Endothelial cell (in vitro differentiated cells): ENCODE results near the gene TBL1XR1. TPM values are rescaled to one million over a fixed set of nuclear protein-coding genes. Genes with fewer than 3 reads are reported as not detected.

Experiments
- DNase-seq: peaks from one replicate; pipeline ENCODE4 v3.0.0; 2021; ENCODE audit warnings: low spot score
- H3K27ac Mint-ChIP-seq: one replicate; pipeline ENCODE4 v1.8.0; 2021; ENCODE audit warnings: mixed read lengths, inconsistent platforms; ENCODE audit not compliant: unreplicated experiment
- H3K27me3 Mint-ChIP-seq: one replicate; pipeline ENCODE4 v1.8.0; 2021; ENCODE audit warnings: mild to moderate bottlenecking, moderate library complexity, mixed read lengths, inconsistent platforms; ENCODE audit not compliant: unreplicated experiment
- H3K36me3 Mint-ChIP-seq: one replicate; pipeline ENCODE4 v1.8.0; 2021; ENCODE audit warnings: mild to moderate bottlenecking, low read depth, mixed read lengths, inconsistent platforms; ENCODE audit not compliant: unreplicated experiment
- H3K4me1 Mint-ChIP-seq: one replicate; pipeline ENCODE4 v1.8.0; 2021; ENCODE audit warnings: mild to moderate bottlenecking, mixed read lengths, inconsistent platforms; ENCODE audit not compliant: unreplicated experiment
- H3K4me3 Mint-ChIP-seq: one replicate; pipeline ENCODE4 v1.8.0; 2021; ENCODE audit warnings: mild to moderate bottlenecking, mixed read lengths, inconsistent platforms; ENCODE audit not compliant: unreplicated experiment
- H3K9me3 Mint-ChIP-seq: one replicate; pipeline ENCODE4 v1.8.0; 2021; ENCODE audit warnings: mixed read lengths, inconsistent platforms; ENCODE audit not compliant: unreplicated experiment
- total RNA-seq: library from RNA; stranded (reverse); fragmentation: NEBNext Ultra II Directional; extraction: Animal tissue kit (Norgen Biotek cat#: 25700); gene quantifications from one replicate; pipeline ENCODE4 v1.2.1, GENCODE V29; 2021; ENCODE audit not compliant: unreplicated experiment
- TF ChIP-seq, protein P1 (sequence below): fragments of 200-600 bp; sonication (generic); IDR thresholded peaks from one replicate; pipeline ENCODE4 v1.5.0; 2021; ENCODE audit warnings: antibody characterized with exemption; ENCODE audit not compliant: unreplicated experiment

Gene TBL1XR1
- total RNA-seq, 1 donor from 2014 or later, result 156 TPM

GRCh38 chr3:177158461-177158860 is 38.8 kb downstream of the TBL1XR1 start:
- TF ChIP-seq, protein P1, sequence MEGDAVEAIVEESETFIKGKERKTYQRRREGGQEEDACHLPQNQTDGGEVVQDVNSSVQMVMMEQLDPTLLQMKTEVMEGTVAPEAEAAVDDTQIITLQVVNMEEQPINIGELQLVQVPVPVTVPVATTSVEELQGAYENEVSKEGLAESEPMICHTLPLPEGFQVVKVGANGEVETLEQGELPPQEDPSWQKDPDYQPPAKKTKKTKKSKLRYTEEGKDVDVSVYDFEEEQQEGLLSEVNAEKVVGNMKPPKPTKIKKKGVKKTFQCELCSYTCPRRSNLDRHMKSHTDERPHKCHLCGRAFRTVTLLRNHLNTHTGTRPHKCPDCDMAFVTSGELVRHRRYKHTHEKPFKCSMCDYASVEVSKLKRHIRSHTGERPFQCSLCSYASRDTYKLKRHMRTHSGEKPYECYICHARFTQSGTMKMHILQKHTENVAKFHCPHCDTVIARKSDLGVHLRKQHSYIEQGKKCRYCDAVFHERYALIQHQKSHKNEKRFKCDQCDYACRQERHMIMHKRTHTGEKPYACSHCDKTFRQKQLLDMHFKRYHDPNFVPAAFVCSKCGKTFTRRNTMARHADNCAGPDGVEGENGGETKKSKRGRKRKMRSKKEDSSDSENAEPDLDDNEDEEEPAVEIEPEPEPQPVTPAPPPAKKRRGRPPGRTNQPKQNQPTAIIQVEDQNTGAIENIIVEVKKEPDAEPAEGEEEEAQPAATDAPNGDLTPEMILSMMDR, result no peak
- Mint-ChIP-seq H3K9me3 (no peaks in the 10 kb centered on the region), H3K27me3 (peaks cover 3% of the 10 kb centered on the region), H3K4me1 (no peaks in the 10 kb centered on the region), H3K36me3 (peaks cover 4% of the 10 kb centered on the region), H3K4me3 (no peak overlapping the region), H3K27ac (no peak overlapping the region)
- no peak for DNase-seq

DNA sequence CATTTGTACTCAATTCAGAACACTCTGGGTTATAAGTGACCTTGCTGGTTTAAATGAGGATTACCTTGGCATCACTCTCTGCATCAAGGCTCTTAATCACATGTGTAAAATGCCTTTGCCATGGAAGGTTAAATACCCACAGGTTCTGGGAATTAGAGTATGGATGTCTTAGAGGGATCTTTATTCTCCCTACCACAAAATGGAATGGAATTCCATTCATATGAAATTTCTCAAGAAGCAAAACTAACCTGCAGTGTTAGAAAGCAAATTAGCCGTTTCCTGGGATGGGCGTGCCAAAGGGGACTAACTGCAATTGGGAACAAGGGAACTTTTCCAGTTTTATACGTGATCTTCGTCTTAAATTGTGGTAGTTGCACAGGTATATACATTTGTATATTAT is 39.8 kb downstream of the TBL1XR1 start:
- Mint-ChIP-seq H3K27me3 (peaks cover 2% of the 10 kb centered on the region), H3K27ac (no peak overlapping the region), H3K4me3 (no peak overlapping the region), H3K4me1 (peaks cover 2% of the 10 kb centered on the region), H3K36me3 (peaks cover under 1% of the 10 kb centered on the region), H3K9me3 (no peaks in the 10 kb centered on the region)
- DNase-seq, result no peak
- TF ChIP-seq, protein P1, result no peak

GRCh38 chr3:177154733-177155132 is 42.5 kb downstream of the TBL1XR1 start:
- H3K4me3 Mint-ChIP-seq, result no peak overlapping the region
- H3K27ac Mint-ChIP-seq, result no peak overlapping the region
- peaks cover 2% of the 10 kb centered on the region for H3K27me3 Mint-ChIP-seq
- H3K36me3 Mint-ChIP-seq, result no peaks in the 10 kb centered on the region
- no peak for DNase-seq
- no peaks in the 10 kb centered on the region for H3K9me3 Mint-ChIP-seq
- H3K4me1 Mint-ChIP-seq, result peaks cover 6% of the 10 kb centered on the region
- TF ChIP-seq, protein P1, result no peak

DNA sequence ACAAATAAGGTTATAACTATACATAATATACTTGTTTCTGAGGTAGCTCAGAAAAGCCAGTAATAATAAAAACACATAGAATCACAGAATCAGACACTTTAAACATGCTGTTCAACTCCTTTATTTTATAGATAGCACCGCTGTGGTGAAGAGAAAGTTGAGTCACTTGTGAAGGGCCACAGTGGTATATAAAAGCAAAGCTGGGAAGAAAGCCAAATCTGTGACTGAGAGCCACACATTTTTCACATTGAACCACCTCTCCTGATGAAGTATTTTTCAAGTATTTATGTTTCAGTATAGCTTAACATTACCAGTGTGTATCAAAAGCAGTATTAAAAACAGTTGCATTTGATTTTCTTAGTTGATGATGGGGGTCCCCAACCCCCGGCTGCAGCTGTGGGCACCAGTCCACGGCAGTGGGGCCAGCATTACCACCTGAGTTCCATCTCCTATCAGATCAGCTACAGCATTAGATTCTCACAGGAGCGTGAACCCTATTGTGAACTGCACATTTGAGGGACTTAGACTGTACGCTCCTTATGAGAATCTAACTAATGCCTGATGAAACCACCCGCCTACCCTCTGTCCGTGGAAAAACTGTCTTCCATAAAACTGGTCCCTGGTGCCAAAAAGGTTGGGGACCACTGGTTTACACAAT is 46.2 kb downstream of the TBL1XR1 start:
- TF ChIP-seq, protein P1, result no peak
- peaks cover 2% of the 10 kb centered on the region for H3K27me3 Mint-ChIP-seq
- no peak overlapping the region for H3K27ac Mint-ChIP-seq
- H3K4me1 Mint-ChIP-seq, result peaks cover 14% of the 10 kb centered on the region
- H3K9me3 Mint-ChIP-seq, result no peaks in the 10 kb centered on the region
- no peak overlapping the region for H3K4me3 Mint-ChIP-seq
- DNase-seq, result no peak
- no peaks in the 10 kb centered on the region for H3K36me3 Mint-ChIP-seq

DNA sequence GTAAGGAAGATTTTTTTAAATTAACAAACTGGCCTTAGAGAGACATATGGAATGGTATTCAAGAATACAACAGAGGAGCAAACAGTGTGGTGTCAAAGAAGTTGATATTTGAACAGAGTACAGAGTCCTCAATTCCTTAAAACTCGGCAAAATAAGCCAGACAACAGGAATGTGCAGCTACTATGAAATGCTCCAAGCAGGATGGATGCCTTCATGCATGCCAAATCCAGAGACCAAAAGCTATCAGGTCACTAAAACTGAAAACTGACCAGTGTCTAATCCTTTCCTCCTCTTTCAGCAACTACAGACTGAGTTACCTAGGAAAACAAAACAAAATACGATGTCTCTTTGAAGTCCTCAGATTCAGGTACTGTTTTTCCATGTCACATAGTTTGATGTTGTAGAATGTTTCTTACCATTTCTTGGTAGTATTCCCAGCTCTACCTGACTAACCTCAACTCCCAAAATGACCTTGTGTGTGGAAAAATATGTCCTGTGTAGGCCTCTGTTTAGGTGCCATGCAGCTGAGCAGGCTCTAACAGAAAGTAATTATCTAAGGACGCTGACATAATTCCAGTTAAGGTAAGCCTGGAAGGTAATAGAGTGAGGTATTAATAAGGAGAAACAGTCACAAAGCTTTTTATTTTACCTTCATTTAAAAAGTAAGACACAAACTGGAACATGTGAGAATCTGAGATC is 46.9 kb downstream of the TBL1XR1 start:
- DNase-seq, result no peak
- no peaks in the 10 kb centered on the region for H3K36me3 Mint-ChIP-seq
- H3K4me3 Mint-ChIP-seq, result no peak overlapping the region
- H3K9me3 Mint-ChIP-seq, result no peaks in the 10 kb centered on the region
- H3K27ac Mint-ChIP-seq, result no peak overlapping the region
- peaks cover 17% of the 10 kb centered on the region for H3K4me1 Mint-ChIP-seq
- H3K27me3 Mint-ChIP-seq, result peaks cover 2% of the 10 kb centered on the region
- TF ChIP-seq, protein P1, result no peak
